ENCODE measurements around the gene SOX21.

Gene SOX21

DNA sequence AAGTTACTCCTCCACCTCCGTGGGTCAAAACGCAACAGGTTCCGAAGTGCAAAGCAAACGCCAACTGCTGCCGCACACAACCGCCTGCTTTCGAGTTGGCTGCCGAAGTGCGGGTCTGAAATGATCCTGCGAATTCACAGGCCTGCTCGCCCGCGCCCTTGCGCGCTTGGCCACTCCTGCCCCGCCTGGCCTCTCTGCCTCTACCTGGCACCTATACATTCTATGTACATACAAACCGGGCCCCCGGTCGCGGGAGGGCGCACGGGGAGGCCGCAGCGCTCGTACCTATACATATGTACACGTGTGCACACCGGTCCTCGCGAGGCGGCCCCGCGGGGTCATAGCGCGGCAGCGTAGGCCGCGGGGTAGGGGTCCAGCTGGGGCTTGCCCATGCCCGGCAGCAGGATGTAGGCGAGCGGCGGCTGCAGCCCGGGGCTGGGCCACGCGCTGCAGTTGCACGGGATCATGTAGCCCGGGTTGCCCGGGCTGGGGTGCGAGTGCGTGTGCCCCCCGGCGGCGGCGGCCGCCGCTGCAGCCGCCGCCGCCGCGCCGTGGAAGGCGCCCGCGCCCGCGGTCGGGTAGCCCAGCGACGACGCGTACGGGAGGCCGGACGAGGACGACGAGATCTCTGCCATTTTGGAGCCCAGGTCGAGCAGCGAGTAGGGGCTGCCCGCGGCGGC is 1.3 kb downstream of the SOX21 start:
- no peak overlapping the region for H3K4me3 ChIP-seq (replicated peaks; ENCODE audit: low read depth, low read length)
- no peaks in the 10 kb centered on the region; the same call in none of the 2 replicates for H3K27me3 ChIP-seq (replicated peaks; ENCODE audit: control insufficient read depth, insufficient read depth, low read length)
- DNase-seq (ENCODE audit: extremely low read depth, insufficient read length), result no peak
- no peaks in the 10 kb centered on the region for H3K36me3 ChIP-seq (ENCODE audit: control insufficient read depth, insufficient read depth, low read length)
- TF ChIP-seq, protein P1, sequence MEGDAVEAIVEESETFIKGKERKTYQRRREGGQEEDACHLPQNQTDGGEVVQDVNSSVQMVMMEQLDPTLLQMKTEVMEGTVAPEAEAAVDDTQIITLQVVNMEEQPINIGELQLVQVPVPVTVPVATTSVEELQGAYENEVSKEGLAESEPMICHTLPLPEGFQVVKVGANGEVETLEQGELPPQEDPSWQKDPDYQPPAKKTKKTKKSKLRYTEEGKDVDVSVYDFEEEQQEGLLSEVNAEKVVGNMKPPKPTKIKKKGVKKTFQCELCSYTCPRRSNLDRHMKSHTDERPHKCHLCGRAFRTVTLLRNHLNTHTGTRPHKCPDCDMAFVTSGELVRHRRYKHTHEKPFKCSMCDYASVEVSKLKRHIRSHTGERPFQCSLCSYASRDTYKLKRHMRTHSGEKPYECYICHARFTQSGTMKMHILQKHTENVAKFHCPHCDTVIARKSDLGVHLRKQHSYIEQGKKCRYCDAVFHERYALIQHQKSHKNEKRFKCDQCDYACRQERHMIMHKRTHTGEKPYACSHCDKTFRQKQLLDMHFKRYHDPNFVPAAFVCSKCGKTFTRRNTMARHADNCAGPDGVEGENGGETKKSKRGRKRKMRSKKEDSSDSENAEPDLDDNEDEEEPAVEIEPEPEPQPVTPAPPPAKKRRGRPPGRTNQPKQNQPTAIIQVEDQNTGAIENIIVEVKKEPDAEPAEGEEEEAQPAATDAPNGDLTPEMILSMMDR (IDR thresholded peaks at IDR 0.05; ENCODE audit: insufficient read depth, low read length, poor library complexity, severe bottlenecking), result no peak

- Histone ChIP-seq H3K27me3 (replicated peaks; ENCODE audit: control insufficient read depth, insufficient read depth, low read length) (no peaks in the 10 kb centered on the region; the same call in none of the 2 replicates), H3K36me3 (ENCODE audit: control insufficient read depth, insufficient read depth, low read length) (no peaks in the 10 kb centered on the region), H3K4me3 (replicated peaks; ENCODE audit: low read depth, low read length) (no peak overlapping the region)
- TF ChIP-seq, protein P1 (IDR thresholded peaks at IDR 0.05; ENCODE audit: insufficient read depth, low read length, poor library complexity, severe bottlenecking), result no peak
- DNase-seq (ENCODE audit: extremely low read depth, insufficient read length), result no peak
Measured at GRCh38 chr13:94710065-94710781, 2.1 kb downstream of the SOX21 start.

DNA sequence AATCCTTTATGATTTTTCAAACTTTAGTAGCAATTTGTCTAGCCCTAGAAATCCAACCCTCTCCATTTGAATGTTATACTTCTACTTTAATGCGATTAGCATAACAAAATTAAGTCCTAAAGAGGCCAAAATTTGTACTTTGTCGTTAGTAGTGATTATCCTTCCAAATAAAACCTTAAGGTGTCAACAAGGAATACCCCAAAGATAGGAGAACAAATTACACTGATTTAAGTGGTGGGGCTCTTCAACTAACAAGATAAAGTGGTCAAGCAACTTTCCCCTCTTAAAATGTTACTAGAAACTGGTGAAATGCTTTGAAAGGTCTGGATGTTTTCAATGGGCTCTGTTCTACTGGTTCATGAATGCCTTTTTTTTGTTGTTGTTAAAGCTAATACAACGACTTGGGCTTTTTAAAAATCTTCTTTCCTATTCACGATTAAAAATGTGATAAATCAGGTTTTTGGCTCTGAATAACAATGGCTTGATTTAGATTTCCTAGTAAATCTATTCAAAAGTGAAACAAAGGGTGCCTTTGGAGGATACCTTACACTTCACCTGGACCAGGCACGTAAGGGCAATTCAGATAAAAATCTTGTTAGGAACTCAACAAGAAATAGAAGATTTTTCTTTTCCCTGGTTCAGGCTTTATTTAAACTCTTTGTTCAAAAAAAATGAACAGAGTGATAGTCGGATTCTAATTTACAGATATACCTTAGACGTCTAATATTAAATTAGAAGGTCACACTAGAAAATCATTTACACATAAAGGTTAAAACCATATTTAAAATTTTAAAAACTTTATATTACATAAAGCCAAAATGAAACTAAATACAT is 3.1 kb downstream of the SOX21 start:
- Histone ChIP-seq H3K27me3 (replicated peaks; ENCODE audit: control insufficient read depth, insufficient read depth, low read length) (no peaks in the 10 kb centered on the region; the same call in none of the 2 replicates), H3K4me3 (replicated peaks; ENCODE audit: low read depth, low read length) (no peak overlapping the region), H3K36me3 (ENCODE audit: control insufficient read depth, insufficient read depth, low read length) (no peaks in the 10 kb centered on the region)
- TF ChIP-seq, protein P1 (IDR thresholded peaks at IDR 0.05; ENCODE audit: insufficient read depth, low read length, poor library complexity, severe bottlenecking), result no peak
- no peak for DNase-seq (ENCODE audit: extremely low read depth, insufficient read length)

- Histone ChIP-seq H3K4me3 (replicated peaks; ENCODE audit: low read depth, low read length) (no peak overlapping the region), H3K27me3 (replicated peaks; ENCODE audit: control insufficient read depth, insufficient read depth, low read length) (no peaks in the 10 kb centered on the region; the same call in none of the 2 replicates), H3K36me3 (ENCODE audit: control insufficient read depth, insufficient read depth, low read length) (no peaks in the 10 kb centered on the region)
- no peak for DNase-seq (ENCODE audit: extremely low read depth, insufficient read length)
- TF ChIP-seq, protein P1 (IDR thresholded peaks at IDR 0.05; ENCODE audit: insufficient read depth, low read length, poor library complexity, severe bottlenecking), result no peak
Measured at GRCh38 chr13:94708031-94708859, 4.1 kb downstream of the SOX21 start.

DNA sequence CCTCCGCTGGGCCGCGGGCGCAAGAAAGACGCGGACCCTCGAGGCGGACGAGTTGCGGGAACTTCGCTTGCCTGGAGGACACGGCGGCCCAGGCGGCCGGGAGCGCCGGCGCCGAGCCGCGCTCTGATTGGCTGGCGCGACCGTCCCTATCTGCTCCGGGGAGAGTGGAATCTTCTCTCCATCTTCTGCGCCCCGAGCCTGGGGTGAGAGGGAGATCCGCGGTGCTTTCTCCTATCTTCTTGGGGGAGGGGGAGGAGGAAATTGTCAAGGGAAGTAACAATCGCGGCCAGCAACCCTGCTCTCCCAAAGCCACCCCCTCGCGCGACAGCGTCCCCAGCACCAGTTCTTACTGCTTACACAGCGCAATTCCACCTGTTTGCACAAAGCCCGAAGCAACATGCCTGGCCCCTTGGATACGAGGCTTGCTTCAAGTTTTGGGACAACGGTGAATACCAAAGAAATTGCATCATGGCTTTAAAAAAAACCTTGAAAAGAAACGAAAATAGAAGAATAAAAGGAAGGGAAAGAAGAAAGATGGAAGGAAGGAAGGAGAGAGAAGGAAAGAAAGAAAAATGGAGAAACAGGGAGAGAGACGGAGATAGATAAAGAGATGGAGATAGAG is 4.8 kb downstream of the SOX21 start:
- no peak overlapping the region for H3K4me3 ChIP-seq (replicated peaks; ENCODE audit: low read depth, low read length)
- TF ChIP-seq, protein P1 (IDR thresholded peaks at IDR 0.05; ENCODE audit: insufficient read depth, low read length, poor library complexity, severe bottlenecking), result no peak
- H3K27me3 ChIP-seq (replicated peaks; ENCODE audit: control insufficient read depth, insufficient read depth, low read length), result no peaks in the 10 kb centered on the region; the same call in none of the 2 replicates

More for the DNA sequence above, 4.8 kb downstream of the SOX21 start:
- H3K36me3 ChIP-seq (ENCODE audit: control insufficient read depth, insufficient read depth, low read length), result no peaks in the 10 kb centered on the region
- DNase-seq (ENCODE audit: extremely low read depth, insufficient read length), result no peak

Measured in GM06990 (cell line).